B cell (primary cell): ENCODE measurements around the gene PRDX2. TPM values are rescaled to one million over a fixed set of nuclear protein-coding genes. Genes with fewer than 3 reads are reported as not detected.

Source experiments
- ATAC-seq: fragments of 200-7000 bp; cut with Tn5 transposase; one replicate; pipeline ENCODE4 v1.10.0; 2021; ENCODE audit warnings: low read depth, mild to moderate bottlenecking, moderate number of reproducible peaks, moderate library complexity
- CTCF ChIA-PET: fragments of 350-600 bp; sonication (Branson Sonifier 250); formaldehyde crosslinking; loops from one replicate; lab custom pipeline; 2021; ENCODE audit warnings: antibody characterized with exemption, inconsistent platforms; lab: Charles Lee
- POLR2A ChIA-PET: fragments of 350-600 bp; sonication (Branson Sonifier 250); formaldehyde crosslinking; loops from one replicate; lab custom pipeline; 2021; ENCODE audit warnings: antibody characterized with exemption; lab: Charles Lee
- DNase-seq: peaks from one replicate; pipeline ENCODE4 v3.0.0; 2013
- H2AFZ ChIP-seq: 2 replicates; pipeline ENCODE4 v1.6.1; 2012; ENCODE audit warnings: mild to moderate bottlenecking, low read depth, low read length; ENCODE audit not compliant: insufficient read depth, poor library complexity, severe bottlenecking
- H3K27ac ChIP-seq, 2 donors: 1 replicate in 1 of 2; 2 replicates in 1 of 2; pipeline ENCODE4 v1.5.1; 2012 to 2013; ENCODE audit warnings: low read length in 2 of 2, mild to moderate bottlenecking in 2 of 2, moderate library complexity in 1 of 2
- H3K27me3 ChIP-seq, 4 experiments: fragments of 200-600 bp in 1 of 4; sonication (generic) in 1 of 4; replicated peaks in 1 of 4; 1 replicate in 2 of 4; 2 replicates in 2 of 4; pipeline versions ENCODE4 v1.6.1 to v1.7.0; 2013 to 2016; ENCODE audit warnings: low read length in 3 of 4, mild to moderate bottlenecking in 2 of 4, mixed read lengths in 1 of 4, moderate library complexity in 1 of 4; ENCODE audit not compliant: insufficient read depth in 4 of 4, control insufficient read depth in 3 of 4; ENCODE audit errors: control extremely low read depth in 1 of 4
- H3K36me3 ChIP-seq, 2 experiments: replicated peaks in 1 of 2; 1 replicate in 1 of 2; 2 replicates in 1 of 2; pipeline versions ENCODE4 v1.6.1 to v1.7.1; 2013; ENCODE audit warnings: low read length in 1 of 2; ENCODE audit not compliant: insufficient read depth in 2 of 2, control insufficient read depth in 1 of 2; ENCODE audit errors: control extremely low read depth in 1 of 2, extremely low read depth in 1 of 2
- H3K4me1 ChIP-seq, 2 donors: fragments of 200-600 bp in 1 of 2; sonication (generic) in 1 of 2; 1 replicate in 1 of 2; 2 replicates in 1 of 2; pipeline versions ENCODE4 v1.5.1 to v1.6.1; 2013 to 2017; ENCODE audit warnings: low read length in 2 of 2; ENCODE audit not compliant: control insufficient read depth in 2 of 2, insufficient read depth in 2 of 2
- H3K4me2 ChIP-seq: replicated peaks from 2 replicates; pipeline ENCODE3; 2012; ENCODE audit warnings: mild to moderate bottlenecking, low read depth, low read length; ENCODE audit not compliant: poor library complexity, severe bottlenecking
- H3K4me3 ChIP-seq, 5 experiments: fragments of 200-600 bp in 1 of 5; sonication (generic) in 1 of 5; 1 replicate in 3 of 5; 2 replicates in 2 of 5; pipeline versions ENCODE4 v1.5.1 to v1.7.0; 2011 to 2016; ENCODE audit warnings: low read length in 4 of 5, mild to moderate bottlenecking in 4 of 5, low read depth in 2 of 5, control low read depth in 1 of 5, moderate library complexity in 1 of 5; ENCODE audit not compliant: insufficient read depth in 1 of 5; ENCODE audit errors: control extremely low read depth in 1 of 5, extremely low read depth in 1 of 5
- H3K79me2 ChIP-seq: fragments of 200-600 bp; sonication (generic); one replicate; pipeline ENCODE4 v1.6.0; 2016; ENCODE audit warnings: low read length; ENCODE audit not compliant: control insufficient read depth, insufficient read depth
- H3K9ac ChIP-seq: fragments of 200-600 bp; sonication (generic); 2 replicates; pipeline ENCODE4 v1.6.1; 2017; ENCODE audit warnings: mild to moderate bottlenecking, low read length, moderate library complexity
- H3K9me3 ChIP-seq, 3 donors: one replicate each; pipeline versions ENCODE4 v1.6.1 to v1.7.1; 2013; ENCODE audit warnings: low read length in 2 of 3; ENCODE audit not compliant: control insufficient read depth in 2 of 3, insufficient read depth in 1 of 3; ENCODE audit errors: control extremely low read depth in 1 of 3
- H4K20me1 ChIP-seq: 2 replicates; pipeline ENCODE4 v1.6.0; 2012; ENCODE audit warnings: mild to moderate bottlenecking, low read length; ENCODE audit not compliant: insufficient read depth, control insufficient read depth, poor library complexity, severe bottlenecking
- H3K27ac Mint-ChIP-seq: one replicate; pipeline ENCODE4 v1.8.0; 2021; ENCODE audit warnings: mixed read lengths
- H3K27me3 Mint-ChIP-seq: one replicate; pipeline ENCODE4 v1.8.0; 2021; ENCODE audit warnings: mixed read lengths
- H3K4me1 Mint-ChIP-seq: one replicate; pipeline ENCODE4 v1.8.0; 2021; ENCODE audit warnings: mixed read lengths
- H3K4me3 Mint-ChIP-seq: one replicate; pipeline ENCODE4 v1.8.0; 2021; ENCODE audit warnings: mixed read lengths
- H3K9me3 Mint-ChIP-seq: one replicate; pipeline ENCODE4 v1.8.0; 2022; ENCODE audit warnings: mixed read lengths; ENCODE audit not compliant: insufficient read depth
- EZH2 ChIP-seq: IDR thresholded peaks from 2 replicates; pipeline ENCODE4 v1.6.1; 2012; ENCODE audit warnings: borderline replicate concordance, low read depth, mild to moderate bottlenecking, moderate library complexity, low read length; ENCODE audit not compliant: insufficient read depth, poor library complexity, severe bottlenecking
- WGBS: methylation state at CpG from one replicate; pipeline ENCODE4 v1.1.5; 2013; ENCODE audit warnings: missing lambda C conversion rate; ENCODE audit not compliant: insufficient coverage; 5-methylcytosine and 5-hydroxymethylcytosine counted together
- intact Hi-C: fragments of 100-400 bp; cut with micrococcal nuclease; formaldehyde crosslinking; loops from one replicate; pipeline ENCODE4 v1.10.0; 2022
- polyA plus RNA-seq: library from polyadenylated mRNA; depleted of rRNA; stranded (reverse); fragments of >200 nt; gene quantifications from 2 replicates; pipeline ENCODE4 v1.2.3, GENCODE V29; 2012
- total RNA-seq, 2 donors: library from RNA; stranded (reverse); fragments of 120-200 nt in 1 of 2; gene quantifications; 1 replicate in 1 of 2; 2 replicates in 1 of 2; pipeline versions ENCODE4 v1.2.3 to v1.2.4, GENCODE V29; 2013 to 2022
- TF ChIP-seq, protein P1 (sequence below): fragments of 200-600 bp; IDR thresholded peaks from one replicate; pipeline ENCODE4 v1.8.0; 2022; ENCODE audit warnings: antibody characterized with exemption, mild to moderate bottlenecking

PRDX2 gene
- total and polyA plus RNA-seq, 2 donors (not counting 1 experiment from before 2014, with no cell fraction given), result 45.5 to 66.1 TPM

DNA sequence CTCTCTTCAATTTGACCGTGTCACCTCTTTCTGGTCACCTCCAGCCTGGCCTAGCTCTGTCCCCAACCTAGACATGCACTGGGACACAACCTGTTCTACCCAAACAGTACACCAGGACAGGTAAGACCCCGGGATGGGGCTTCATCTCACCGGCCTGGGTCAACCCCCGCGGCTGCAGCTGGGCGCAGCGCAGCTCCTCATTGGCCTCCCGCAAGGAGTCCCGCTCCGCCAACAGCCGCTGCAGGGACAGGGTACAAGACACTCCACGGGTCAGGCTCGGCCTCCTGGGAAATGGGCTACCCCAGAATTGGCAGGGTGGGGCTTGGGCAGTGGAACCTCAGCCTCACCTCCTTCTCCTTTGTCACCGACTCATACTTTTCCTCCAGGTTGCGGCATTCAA, 33.9 kb downstream of the PRDX2 start:
- WGBS, result 97% methylated on average over 13 of the region's 15 CpGs

GRCh38 chr19:12767150-12767549, 34.5 kb downstream of the PRDX2 start:
- peaks cover 0 to 7% (median 0%) of the 10 kb centered on the region in 3 donors for H3K9me3 ChIP-seq
- no peak overlapping the region for H3K4me2 ChIP-seq
- no peaks in the 10 kb centered on the region for H3K79me2 ChIP-seq
- no peaks in the 10 kb centered on the region for H3K27me3 Mint-ChIP-seq
- no peak for TF ChIP-seq EZH2
- TF ChIP-seq, protein P1, sequence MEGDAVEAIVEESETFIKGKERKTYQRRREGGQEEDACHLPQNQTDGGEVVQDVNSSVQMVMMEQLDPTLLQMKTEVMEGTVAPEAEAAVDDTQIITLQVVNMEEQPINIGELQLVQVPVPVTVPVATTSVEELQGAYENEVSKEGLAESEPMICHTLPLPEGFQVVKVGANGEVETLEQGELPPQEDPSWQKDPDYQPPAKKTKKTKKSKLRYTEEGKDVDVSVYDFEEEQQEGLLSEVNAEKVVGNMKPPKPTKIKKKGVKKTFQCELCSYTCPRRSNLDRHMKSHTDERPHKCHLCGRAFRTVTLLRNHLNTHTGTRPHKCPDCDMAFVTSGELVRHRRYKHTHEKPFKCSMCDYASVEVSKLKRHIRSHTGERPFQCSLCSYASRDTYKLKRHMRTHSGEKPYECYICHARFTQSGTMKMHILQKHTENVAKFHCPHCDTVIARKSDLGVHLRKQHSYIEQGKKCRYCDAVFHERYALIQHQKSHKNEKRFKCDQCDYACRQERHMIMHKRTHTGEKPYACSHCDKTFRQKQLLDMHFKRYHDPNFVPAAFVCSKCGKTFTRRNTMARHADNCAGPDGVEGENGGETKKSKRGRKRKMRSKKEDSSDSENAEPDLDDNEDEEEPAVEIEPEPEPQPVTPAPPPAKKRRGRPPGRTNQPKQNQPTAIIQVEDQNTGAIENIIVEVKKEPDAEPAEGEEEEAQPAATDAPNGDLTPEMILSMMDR, result no peak
- H3K4me1 ChIP-seq, result peaks cover 6 to 8% of the 10 kb centered on the region in 2 donors
- H2AFZ ChIP-seq, result no peak overlapping the region
- POLR2A ChIA-PET, result interaction anchor here (0.6 to 2.3 kb wide), 3 partner anchors 25 to 135 kb away, joined by 4 to 8 read pairs (median 5); no protein-coding TSS in a partner anchor
- WGBS, result 96% methylated on average over 11 of the region's 11 CpGs
- no peaks in the 10 kb centered on the region for H3K27me3 ChIP-seq
- no peak overlapping the region for H3K27ac ChIP-seq
- H3K9ac ChIP-seq, result no peak overlapping the region
- H3K27ac Mint-ChIP-seq, result no peak overlapping the region
- CTCF ChIA-PET, result interaction anchor here (1.0 to 27.9 kb wide), 12 partner anchors 9 to 115 kb away, joined by 3 to 1147 read pairs (median 8); partner anchors contain the start of genes DNASE2, GET3, HOOK2 and JUNB
- DNase-seq (no peak), ATAC-seq (no peak)
- H4K20me1 ChIP-seq, result no peaks in the 10 kb centered on the region
- H3K4me1 Mint-ChIP-seq, result peaks cover 10% of the 10 kb centered on the region
- no peak overlapping the region for H3K4me3 ChIP-seq
- H3K36me3 ChIP-seq, result peaks cover 0 to 5% of the 10 kb centered on the region in 2 experiments
- H3K9me3 Mint-ChIP-seq, result no peaks in the 10 kb centered on the region
- intact Hi-C loops, result no loop called here
- H3K4me3 Mint-ChIP-seq, result no peak overlapping the region

More for the DNA sequence above, 33.9 kb downstream of the PRDX2 start:
- no peaks in the 10 kb centered on the region for H4K20me1 ChIP-seq
- DNase-seq (no peak), ATAC-seq (no peak)
- H3K4me1 ChIP-seq, result peaks cover 6 to 8% of the 10 kb centered on the region in 2 donors
- no peak overlapping the region for H3K27ac ChIP-seq
- no peaks in the 10 kb centered on the region for H3K27me3 ChIP-seq
- Mint-ChIP-seq H3K4me3 (no peak overlapping the region), H3K27me3 (no peaks in the 10 kb centered on the region), H3K27ac (no peak overlapping the region), H3K9me3 (no peaks in the 10 kb centered on the region), H3K4me1 (peaks cover 10% of the 10 kb centered on the region)
- H3K4me3 ChIP-seq, result no peak overlapping the region
- intact Hi-C loops, result no loop called here
- peaks cover 0 to 5% of the 10 kb centered on the region in 2 experiments for H3K36me3 ChIP-seq
- no peaks in the 10 kb centered on the region for H3K79me2 ChIP-seq
- no peak overlapping the region for H3K4me2 ChIP-seq
- no peak overlapping the region for H3K9ac ChIP-seq
- TF ChIP-seq, protein P1, result no peak
- no peak for TF ChIP-seq EZH2
- CTCF ChIA-PET, result interaction anchor here (1.0 to 27.9 kb wide), 9 partner anchors 8 to 91 kb away, joined by 4 to 1147 read pairs (median 9); partner anchors contain the start of genes GET3, HOOK2, JUNB and PRDX2
- H3K9me3 ChIP-seq, result peaks cover 0 to 7% (median 0%) of the 10 kb centered on the region in 3 donors
- POLR2A ChIA-PET, result interaction anchor here (0.6 to 2.3 kb wide), 3 partner anchors 28 to 135 kb away, joined by 3 to 8 read pairs (median 5); no protein-coding TSS in a partner anchor
- no peak overlapping the region for H2AFZ ChIP-seq
